Left lung (tissue), 10 donors: ENCODE data around the gene CLEC4G. TPM values are rescaled to one million over a fixed set of nuclear protein-coding genes. Genes with fewer than 3 reads are reported as not detected.

ENCODE experiments used
- ATAC-seq: fragments of 200-7000 bp; cut with Tn5 transposase; one replicate; pipeline ENCODE4 v1.9.1; 2020; ENCODE audit warnings: moderate library complexity
- DNase-seq, 4 donors: peaks; one replicate each; pipeline ENCODE4 v3.0.0-alpha.2; 2013 to 2020
- H3K27ac ChIP-seq, 2 donors: fragments of 200-600 bp; sonication (generic) in 1 of 2; one replicate each; pipeline versions ENCODE4 v1.5.0 to v1.8.0; 2020 to 2021
- H3K27me3 ChIP-seq, 2 donors: fragments of 200-600 bp; sonication (generic) in 1 of 2; one replicate each; pipeline versions ENCODE4 v1.5.0 to v1.8.0; 2020 to 2021
- H3K36me3 ChIP-seq, 2 donors: fragments of 200-600 bp; sonication (generic) in 1 of 2; one replicate each; pipeline versions ENCODE4 v1.5.0 to v1.8.0; 2020 to 2021
- H3K4me1 ChIP-seq, 2 donors: fragments of 200-600 bp; one replicate each; pipeline ENCODE4 v1.8.0; 2021
- H3K4me3 ChIP-seq, 2 donors: fragments of 200-600 bp; sonication (generic) in 1 of 2; one replicate each; pipeline versions ENCODE4 v1.5.0 to v1.8.0; 2020 to 2021; ENCODE audit warnings: mild to moderate bottlenecking in 1 of 2
- H3K9me3 ChIP-seq, 2 donors: fragments of 200-600 bp; sonication (generic) in 1 of 2; one replicate each; pipeline versions ENCODE4 v1.5.0 to v1.8.0; 2020 to 2021
- CTCF ChIP-seq, 2 donors: fragments of 200-600 bp; sonication (generic) in 1 of 2; IDR thresholded peaks; one replicate each; pipeline versions ENCODE4 v1.5.0 to v1.8.0; 2021; ENCODE audit warnings: antibody characterized with exemption in 2 of 2
- intact Hi-C, 2 donors: fragments of 100-400 bp; cut with DNase I; formaldehyde crosslinking; loops; one replicate each; pipeline versions ENCODE4 v1.11.2 to v1.14.2; 2022
- polyA plus RNA-seq, 6 donors: library from polyadenylated mRNA; unstranded; fragments of 120-200 nt; gene quantifications; one replicate each; pipeline ENCODE4 v1.2.1, GENCODE V29; 2013; ENCODE audit not compliant: insufficient read length in 6 of 6
- total RNA-seq, 2 donors: library from RNA; stranded (reverse); fragmentation: NEBNext Ultra II Directional; extraction: Animal tissue kit (Norgen Biotek cat#: 25700); gene quantifications; one replicate each; pipeline ENCODE4 v1.2.1, GENCODE V29; 2021
- donor health status: DM: no; HTN: yes; CAD: no.
- donor health status: DM: no; HTN: no; CAD: no.

Gene CLEC4G
- total and polyA plus RNA-seq, 8 donors = 0.20 to 2.2 (median 0.33) TPM; not detected in 2

DNA sequence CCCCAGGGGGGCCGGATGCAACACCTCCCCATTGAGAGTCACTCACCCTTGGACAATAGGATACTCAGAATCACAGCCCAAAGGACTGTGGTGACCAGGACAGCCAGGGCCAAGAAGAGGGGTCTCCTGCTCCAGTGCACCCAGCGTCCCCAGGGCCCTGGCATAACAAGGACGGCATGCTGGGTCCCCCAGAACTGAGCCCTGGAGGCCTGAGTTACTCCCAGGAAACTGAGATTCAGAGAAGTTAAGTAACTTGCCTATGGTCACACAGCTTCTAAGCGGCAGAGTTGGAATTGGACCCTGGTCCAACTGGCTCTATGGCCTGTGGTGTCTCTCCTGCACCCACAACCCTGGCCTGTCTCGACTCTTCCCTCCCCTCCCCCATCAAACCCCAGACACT, 295 bp downstream of the CLEC4G start:
- no peak overlapping the region for H3K27ac ChIP-seq
- no peaks in the 10 kb centered on the region for H3K9me3 ChIP-seq
- no peak overlapping the region for H3K4me3 ChIP-seq
- H3K4me1 ChIP-seq = peaks cover 0 to 40% of the 10 kb centered on the region in 2 donors
- intact Hi-C loops = no loop called here
- ATAC-seq = no peak
- H3K36me3 ChIP-seq = no peaks in the 10 kb centered on the region
- peaks cover 28 to 53% of the 10 kb centered on the region in 2 donors for H3K27me3 ChIP-seq
- DNase-seq = no peak
- no peak for TF ChIP-seq CTCF (IDR thresholded peaks at IDR 0.05)

GRCh38 chr19:7731218-7731595, 703 bp downstream of the CLEC4G start:
- ATAC-seq (no peak), DNase-seq (no peak)
- H3K27me3 ChIP-seq = peaks cover 28 to 53% of the 10 kb centered on the region in 2 donors
- no peaks in the 10 kb centered on the region for H3K36me3 ChIP-seq
- H3K27ac ChIP-seq = no peak overlapping the region
- intact Hi-C loops = no loop called here
- H3K9me3 ChIP-seq = no peaks in the 10 kb centered on the region
- no peak for TF ChIP-seq CTCF (IDR thresholded peaks at IDR 0.05)
- H3K4me1 ChIP-seq = peaks cover 0 to 40% of the 10 kb centered on the region in 2 donors
- H3K4me3 ChIP-seq = no peak overlapping the region

DNA sequence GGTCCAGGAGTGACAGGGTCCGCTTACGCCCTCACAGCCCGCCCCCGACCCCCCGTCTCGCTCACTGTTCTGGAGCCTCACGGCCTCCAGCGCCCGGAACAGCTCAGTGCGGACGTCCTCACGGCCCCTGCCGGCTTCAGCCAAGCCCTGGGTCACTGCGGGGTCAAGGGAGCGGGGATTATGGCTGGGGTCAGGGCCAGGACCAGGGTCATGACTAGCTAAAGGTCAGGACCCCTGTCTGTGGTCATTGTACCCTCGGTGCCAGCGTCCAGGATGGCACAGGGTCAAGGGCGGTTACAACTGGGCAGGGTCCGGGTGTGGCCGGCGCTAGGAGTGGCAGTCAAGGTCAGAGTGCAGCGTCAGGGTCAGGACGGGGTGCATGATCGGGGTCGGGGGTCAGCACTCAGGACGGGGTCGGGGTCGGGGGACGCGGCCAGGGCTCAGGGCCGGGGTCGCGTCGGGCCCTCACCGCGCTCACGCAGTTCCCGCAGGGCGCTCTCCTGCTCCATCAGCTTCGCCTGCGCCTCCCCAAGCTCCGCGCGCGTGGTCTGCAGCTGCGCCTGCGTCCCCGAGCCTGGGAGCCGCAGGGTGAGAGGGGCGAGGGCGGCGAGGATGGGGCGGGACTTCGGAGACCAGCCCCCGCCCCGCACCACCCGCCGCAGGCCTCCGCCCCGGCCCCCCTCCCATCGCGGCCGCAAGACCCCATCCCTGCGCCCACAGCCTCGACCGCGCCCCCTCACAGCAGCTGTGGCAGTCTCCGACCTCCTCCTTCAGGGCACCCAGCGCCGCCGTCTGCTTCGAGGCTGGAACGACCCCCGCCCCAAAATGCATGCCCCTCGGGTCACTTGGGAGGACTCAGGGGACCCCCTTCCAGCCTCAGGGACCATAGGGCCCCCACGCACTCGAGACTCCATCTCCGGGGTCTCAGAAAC, 1.4 kb downstream of the CLEC4G start:
- intact Hi-C loops = no loop called here
- H3K4me3 ChIP-seq = peak overlapping the region in 1 of 2 donors; percentile 18
- H3K27me3 ChIP-seq = peaks cover 28 to 53% of the 10 kb centered on the region in 2 donors
- ATAC-seq (no peak), DNase-seq (no peak)
- no peak overlapping the region for H3K27ac ChIP-seq
- peaks cover 0 to 40% of the 10 kb centered on the region in 2 donors for H3K4me1 ChIP-seq
- H3K36me3 ChIP-seq = no peaks in the 10 kb centered on the region
- no peaks in the 10 kb centered on the region for H3K9me3 ChIP-seq
- TF ChIP-seq CTCF (IDR thresholded peaks at IDR 0.05) = no peak

GRCh38 chr19:7729831-7730285, 2.1 kb downstream of the CLEC4G start:
- Histone ChIP-seq H3K36me3 (no peaks in the 10 kb centered on the region), H3K27ac (no peak overlapping the region), H3K4me1 (peaks cover 0 to 38% of the 10 kb centered on the region in 2 donors), H3K27me3 (peaks cover 28 to 53% of the 10 kb centered on the region in 2 donors), H3K4me3 (peak overlapping the region in 1 of 2 donors; percentile 18), H3K9me3 (no peaks in the 10 kb centered on the region)
- DNase-seq = no peak
- no peak for ATAC-seq
- no peak for TF ChIP-seq CTCF (IDR thresholded peaks at IDR 0.05)
- intact Hi-C loops = no loop called here

DNA sequence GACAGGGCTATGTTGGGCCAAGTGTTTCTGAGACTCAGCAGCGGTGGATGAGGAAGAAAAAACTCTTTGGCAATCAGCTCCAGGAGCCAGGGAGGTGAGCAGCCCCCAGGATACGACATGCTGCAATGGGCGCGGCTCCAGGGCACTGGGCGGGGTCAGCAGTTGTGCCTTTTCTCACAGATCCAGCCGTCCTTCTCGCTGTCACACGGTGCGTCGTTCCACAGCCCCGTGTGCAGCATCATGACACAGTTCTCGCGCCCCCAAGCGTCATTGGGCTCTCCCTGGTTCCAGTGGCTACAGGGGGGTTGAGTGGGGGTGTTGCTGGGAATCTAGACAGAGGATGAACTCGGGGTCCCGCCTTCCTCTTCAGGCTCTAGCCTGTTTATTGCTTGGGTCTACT, 2.7 kb downstream of the CLEC4G start:
- TF ChIP-seq CTCF (IDR thresholded peaks at IDR 0.05) = no peak
- ATAC-seq = peak; percentile 7
- H3K4me3 ChIP-seq = no peak overlapping the region
- intact Hi-C loops = no loop called here
- no peaks in the 10 kb centered on the region for H3K9me3 ChIP-seq
- H3K27ac ChIP-seq = no peak overlapping the region
- no peak for DNase-seq
- H3K4me1 ChIP-seq = peaks cover 0 to 32% of the 10 kb centered on the region in 2 donors
- H3K36me3 ChIP-seq = no peaks in the 10 kb centered on the region
- H3K27me3 ChIP-seq = peaks cover 28 to 53% of the 10 kb centered on the region in 2 donors
